A673 (cell line): ENCODE data around the gene KCNC1. TPM values are rescaled to one million over a fixed set of nuclear protein-coding genes. Genes with fewer than 3 reads are reported as not detected.

ENCODE experiments used
- BruUV-seq: library from RNA; stranded (reverse); fragments of 400-500 nt; replicated peaks from 2 replicates; lab custom pipeline; 2021; lab: Mats Ljungman, UMichigan
- CTCF ChIA-PET: fragments of 300-600 bp; sonication (Branson Sonifier 250); formaldehyde crosslinking; loops from one replicate; lab custom pipeline; 2022; ENCODE audit warnings: antibody characterized with exemption; lab: Charles Lee
- POLR2A ChIA-PET: fragments of 300-600 bp; sonication (Branson Sonifier 250); formaldehyde crosslinking; loops from one replicate; lab custom pipeline; 2022; ENCODE audit warnings: antibody characterized with exemption; ENCODE audit not compliant: low non-redundant PET; lab: Charles Lee
- DNase-seq: peaks from one replicate; pipeline ENCODE4 v3.0.0-alpha.2; 2015; ENCODE audit warnings: low spot score
- H3K27ac ChIP-seq: fragments of 200-600 bp; sonication (generic); 2 replicates; pipeline ENCODE4 v1.5.1; 2016; ENCODE audit warnings: mixed run types, low read depth, mild to moderate bottlenecking, mixed read lengths, antibody characterized with exemption, low read length; ENCODE audit not compliant: poor library complexity, severe bottlenecking
- H3K27me3 ChIP-seq: fragments of 200-600 bp; sonication (generic); replicated peaks from 2 replicates; pipeline ENCODE4 v1.6.1; 2017; ENCODE audit warnings: mixed run types, low read depth, mild to moderate bottlenecking, mixed read lengths, antibody characterized with exemption, low read length; ENCODE audit not compliant: insufficient read depth, poor library complexity
- H3K36me3 ChIP-seq: fragments of 200-600 bp; sonication (generic); 2 replicates; pipeline ENCODE4 v1.6.1; 2016; ENCODE audit warnings: mixed run types, mild to moderate bottlenecking, mixed read lengths, antibody characterized with exemption, low read length; ENCODE audit not compliant: insufficient read depth, poor library complexity, severe bottlenecking
- H3K4me1 ChIP-seq: fragments of 200-600 bp; sonication (generic); 2 replicates; pipeline ENCODE4 v1.6.1; 2017; ENCODE audit warnings: mixed run types, mild to moderate bottlenecking, mixed read lengths, antibody characterized with exemption, low read length; ENCODE audit not compliant: insufficient read depth, poor library complexity, severe bottlenecking
- H3K4me3 ChIP-seq: fragments of 200-600 bp; sonication (generic); 2 replicates; pipeline ENCODE4 v1.5.1; 2016; ENCODE audit warnings: low read depth, mixed run types, mild to moderate bottlenecking, mixed read lengths, low read length; ENCODE audit not compliant: poor library complexity, severe bottlenecking
- H3K9me3 ChIP-seq: fragments of 200-600 bp; sonication (generic); 2 replicates; pipeline ENCODE4 v1.6.1; 2016; ENCODE audit warnings: mixed run types, low read depth, mild to moderate bottlenecking, mixed read lengths, antibody characterized with exemption, low read length; ENCODE audit not compliant: poor library complexity, severe bottlenecking
- EZH2 ChIP-seq: fragments of 200-600 bp; sonication (generic); IDR thresholded peaks from 2 replicates; pipeline ENCODE4 v1.6.1; 2017; ENCODE audit warnings: borderline replicate concordance, low read depth, mild to moderate bottlenecking, mixed read lengths, antibody characterized with exemption, low read length; ENCODE audit not compliant: poor library complexity, severe bottlenecking
- intact Hi-C: fragments of 100-400 bp; cut with micrococcal nuclease; formaldehyde crosslinking; loops from one replicate; pipeline ENCODE4 v1.10.0; 2022; ENCODE audit not compliant: unreplicated experiment
- total RNA-seq: library from RNA; stranded (reverse); gene quantifications from 2 replicates; pipeline ENCODE4 v1.2.3, GENCODE V29; 2021
- TF ChIP-seq, protein P1 (sequence below): fragments of 300-800, 200-600 bp; sonication (generic); conservative IDR thresholded peaks from 2 replicates; pipeline ENCODE4 v1.5.1; 2017; ENCODE audit warnings: low read depth, mild to moderate bottlenecking, antibody characterized with exemption, low read length, moderate library complexity, mixed read lengths

KCNC1 gene
- total RNA-seq, 1 experiment from 2014 or later: 0.09 TPM

DNA sequence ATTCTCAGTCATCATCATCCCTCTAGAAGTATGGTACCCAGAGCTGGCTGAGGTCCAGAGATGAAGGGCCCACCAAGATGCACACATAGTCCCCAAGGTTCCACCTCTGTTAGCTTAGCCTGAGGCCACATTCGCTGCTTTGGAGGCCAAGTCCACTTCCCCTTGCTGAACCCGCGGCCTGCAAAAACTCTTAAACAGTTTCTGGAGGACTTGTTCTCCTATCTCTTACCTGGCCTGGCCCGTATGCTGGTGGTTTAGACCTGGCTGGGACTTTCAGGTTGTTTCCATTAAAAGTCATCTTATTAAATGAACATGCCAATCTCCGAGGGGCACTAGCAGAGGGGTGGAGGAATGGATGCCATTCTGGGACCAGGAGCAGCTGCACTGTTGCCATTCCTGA lies 64.6 kb downstream of the KCNC1 start:
- CTCF ChIA-PET: no interaction called here
- BruUV-seq: no TSS peak
- no peaks in the 10 kb centered on the region for H3K4me1 ChIP-seq

DNA sequence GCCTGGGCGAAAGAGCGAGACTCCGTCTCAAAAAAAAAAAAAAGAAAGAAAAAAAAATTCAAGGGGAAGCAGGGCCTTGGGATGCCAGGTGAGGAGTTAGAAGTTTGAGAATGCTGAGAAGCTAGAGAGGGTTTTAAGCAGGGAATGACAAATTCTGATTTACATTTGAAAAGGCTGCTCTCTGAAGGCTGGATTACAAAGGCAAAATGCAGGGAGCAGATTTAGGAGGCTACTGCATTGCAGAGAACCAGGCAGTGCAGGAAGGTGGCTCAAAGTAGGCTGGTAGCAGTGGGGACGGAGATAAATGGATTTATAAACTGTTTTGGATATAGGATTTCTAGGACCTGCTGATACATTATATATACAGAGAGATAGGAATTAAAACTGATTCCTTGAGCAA lies 66.6 kb downstream of the KCNC1 start:
- no peaks in the 10 kb centered on the region for H3K27me3 ChIP-seq
- H3K9me3 ChIP-seq: no peaks in the 10 kb centered on the region
- H3K27ac ChIP-seq: no peak overlapping the region
- POLR2A ChIA-PET: no interaction called here
- CTCF ChIA-PET: no interaction called here
- no TSS peak for BruUV-seq
- H3K36me3 ChIP-seq: no peaks in the 10 kb centered on the region
- no peak for TF ChIP-seq EZH2
- TF ChIP-seq, protein P1, sequence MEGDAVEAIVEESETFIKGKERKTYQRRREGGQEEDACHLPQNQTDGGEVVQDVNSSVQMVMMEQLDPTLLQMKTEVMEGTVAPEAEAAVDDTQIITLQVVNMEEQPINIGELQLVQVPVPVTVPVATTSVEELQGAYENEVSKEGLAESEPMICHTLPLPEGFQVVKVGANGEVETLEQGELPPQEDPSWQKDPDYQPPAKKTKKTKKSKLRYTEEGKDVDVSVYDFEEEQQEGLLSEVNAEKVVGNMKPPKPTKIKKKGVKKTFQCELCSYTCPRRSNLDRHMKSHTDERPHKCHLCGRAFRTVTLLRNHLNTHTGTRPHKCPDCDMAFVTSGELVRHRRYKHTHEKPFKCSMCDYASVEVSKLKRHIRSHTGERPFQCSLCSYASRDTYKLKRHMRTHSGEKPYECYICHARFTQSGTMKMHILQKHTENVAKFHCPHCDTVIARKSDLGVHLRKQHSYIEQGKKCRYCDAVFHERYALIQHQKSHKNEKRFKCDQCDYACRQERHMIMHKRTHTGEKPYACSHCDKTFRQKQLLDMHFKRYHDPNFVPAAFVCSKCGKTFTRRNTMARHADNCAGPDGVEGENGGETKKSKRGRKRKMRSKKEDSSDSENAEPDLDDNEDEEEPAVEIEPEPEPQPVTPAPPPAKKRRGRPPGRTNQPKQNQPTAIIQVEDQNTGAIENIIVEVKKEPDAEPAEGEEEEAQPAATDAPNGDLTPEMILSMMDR: no peak
- H3K4me1 ChIP-seq: no peaks in the 10 kb centered on the region
- H3K4me3 ChIP-seq: no peak overlapping the region
- no peak for DNase-seq
- intact Hi-C loops: no loop called here

More for the DNA sequence above, 64.6 kb downstream of the KCNC1 start:
- Histone ChIP-seq H3K27me3 (no peaks in the 10 kb centered on the region), H3K9me3 (no peaks in the 10 kb centered on the region), H3K27ac (no peak overlapping the region), H3K4me3 (no peak overlapping the region), H3K36me3 (no peaks in the 10 kb centered on the region)
- no peak for DNase-seq
- POLR2A ChIA-PET: no interaction called here
- no peak for TF ChIP-seq EZH2
- TF ChIP-seq, protein P1: no peak
- intact Hi-C loops: no loop called here

DNA sequence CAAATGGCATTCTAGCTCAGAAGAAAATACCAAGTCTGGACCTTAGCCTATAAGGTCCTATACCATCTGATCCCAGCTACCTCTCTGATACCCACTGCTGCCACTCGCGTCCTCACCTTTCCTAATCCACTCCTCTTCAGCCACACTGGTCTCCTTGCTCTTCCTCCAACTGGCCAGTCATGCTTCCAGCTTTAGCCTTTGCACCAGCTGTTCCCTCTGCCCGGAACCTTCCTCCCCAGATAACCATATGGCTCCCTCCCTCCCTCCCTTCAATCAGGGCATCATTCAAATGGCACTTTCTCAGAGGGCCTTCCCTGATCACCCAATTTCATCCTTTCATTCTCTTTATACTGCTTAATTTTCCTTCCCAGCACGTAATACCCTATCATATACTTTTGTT lies 67.9 kb downstream of the KCNC1 start:
- H3K27ac ChIP-seq: no peak overlapping the region
- no peaks in the 10 kb centered on the region for H3K9me3 ChIP-seq
- H3K27me3 ChIP-seq: no peaks in the 10 kb centered on the region
- ChIA-PET POLR2A (no interaction called here), CTCF (interaction anchor here (0.7 kb wide), 1 partner anchor 205 kb away, joined by 5 read pairs; no protein-coding TSS in a partner anchor)
- no peaks in the 10 kb centered on the region for H3K4me1 ChIP-seq
- intact Hi-C loops: no loop called here
- H3K4me3 ChIP-seq: no peak overlapping the region
- no peak for DNase-seq
- no peaks in the 10 kb centered on the region for H3K36me3 ChIP-seq
- TF ChIP-seq, protein P1: no peak
- TF ChIP-seq EZH2: no peak
- no TSS peak for BruUV-seq
